Measurements from ENCODE around the gene CLK1.
"Not testable (repeated sequence)": the region's sequence is repeated elsewhere in the genome, so short reads cannot be mapped to it uniquely, and the experiment has no call there.

Gene CLK1

DNA sequence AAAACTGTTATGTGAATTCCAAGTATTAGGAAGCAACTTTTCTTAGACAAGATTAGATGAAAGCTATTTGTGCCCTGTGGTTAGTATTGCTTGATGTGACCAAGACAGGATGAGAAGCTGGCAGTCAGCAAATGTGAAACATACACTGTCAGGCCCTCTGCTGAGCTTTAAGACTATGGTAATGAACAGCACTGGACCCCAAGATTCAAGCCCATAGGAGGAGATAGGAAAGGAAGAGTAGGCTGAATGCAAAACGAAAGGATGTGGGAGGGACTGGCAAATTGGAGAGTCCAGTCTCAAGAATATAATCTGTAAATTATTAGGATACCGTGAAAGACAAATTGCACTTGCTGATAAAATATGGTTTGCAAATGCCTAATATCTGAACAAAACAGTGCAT lies 36.4 kb downstream of the CLK1 start:
- H3K27ac ChIP-seq (ENCODE audit: low read depth, low read length), result no peak overlapping the region
- TF ChIP-seq CTCF (IDR thresholded peaks at IDR 0.05; ENCODE audit: insufficient read depth, low read length, poor library complexity, severe bottlenecking) (no peak), EZH2phosphoT487 (conservative IDR thresholded peaks at IDR 0.05; ENCODE audit: low read length) (no peak)
- peaks cover 16% of the 10 kb centered on the region; the same call in 1 of the 2 replicates for H3F3A ChIP-seq (ENCODE audit: insufficient read depth)
- no peak overlapping the region for H3K4me2 ChIP-seq (ENCODE audit: low read depth, low read length, poor library complexity, severe bottlenecking)
- H4K20me1 ChIP-seq (ENCODE audit: low read depth, low read length), result no peaks in the 10 kb centered on the region
- H3K9me3 ChIP-seq (ENCODE audit: insufficient read depth, low read length), result no peaks in the 10 kb centered on the region
- no peak overlapping the region for H3K4me3 ChIP-seq (ENCODE audit: insufficient read depth, low read length, poor library complexity, severe bottlenecking)
- H3K9me2 ChIP-seq (replicated peaks; ENCODE audit: insufficient read depth, low read length), result no peaks in the 10 kb centered on the region
- H2AFZ ChIP-seq (ENCODE audit: low read depth, low read length, severe bottlenecking), result no peak overlapping the region
- no peaks in the 10 kb centered on the region for H3K27me3 ChIP-seq (ENCODE audit: low read length)
- no peaks in the 10 kb centered on the region for H3K79me2 ChIP-seq (ENCODE audit: insufficient read depth, low read length)
- peaks cover 5% of the 10 kb centered on the region; the same call in 1 of the 2 replicates for H3K36me3 ChIP-seq (ENCODE audit: low read length)
- no peak overlapping the region for H3K9ac ChIP-seq (ENCODE audit: low read length)

DNA sequence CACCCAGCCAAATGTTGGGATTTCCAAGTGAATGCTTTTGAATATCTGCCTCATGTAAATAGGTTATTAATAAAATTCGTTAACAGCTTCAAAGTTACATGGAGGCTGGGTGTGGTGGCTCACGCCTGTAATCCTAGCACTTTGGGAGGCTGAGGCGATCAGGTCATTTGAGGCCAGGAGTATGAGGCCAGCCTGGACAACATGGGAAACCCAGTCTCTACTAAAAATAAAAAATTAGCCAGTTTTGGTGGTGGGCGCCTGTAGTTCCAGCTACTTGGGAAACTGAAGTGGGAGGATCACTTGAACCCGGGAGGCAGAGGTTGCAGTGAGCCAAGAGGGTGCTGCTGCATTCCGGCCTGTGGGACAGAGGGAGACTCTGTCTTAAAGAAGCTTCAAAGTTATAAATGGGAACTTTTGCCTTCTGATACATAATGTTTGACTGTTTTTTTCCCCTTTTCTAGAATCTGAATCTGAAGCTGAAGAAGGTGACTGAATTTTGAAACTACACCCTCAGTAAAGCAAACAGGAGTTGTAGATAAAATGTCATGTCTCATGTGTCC lies 42.7 kb downstream of the CLK1 start:
- Histone ChIP-seq H2AFZ (ENCODE audit: low read depth, low read length, severe bottlenecking) (no peak overlapping the region), H3K27me3 (ENCODE audit: low read length) (no peaks in the 10 kb centered on the region), H3F3A (ENCODE audit: insufficient read depth) (peaks cover 8% of the 10 kb centered on the region; the same call in 1 of the 2 replicates), H3K4me3 (ENCODE audit: insufficient read depth, low read length, poor library complexity, severe bottlenecking) (no peak overlapping the region), H3K79me2 (ENCODE audit: insufficient read depth, low read length) (peaks cover 2% of the 10 kb centered on the region; the same call in 1 of the 2 replicates), H3K36me3 (ENCODE audit: low read length) (peaks cover 52% of the 10 kb centered on the region), H3K4me2 (ENCODE audit: low read depth, low read length, poor library complexity, severe bottlenecking) (no peak overlapping the region), H3K9me3 (ENCODE audit: insufficient read depth, low read length) (no peaks in the 10 kb centered on the region), H3K27ac (ENCODE audit: low read depth, low read length) (no peak overlapping the region), H4K20me1 (ENCODE audit: low read depth, low read length) (no peaks in the 10 kb centered on the region), H3K9me2 (replicated peaks; ENCODE audit: insufficient read depth, low read length) (no peaks in the 10 kb centered on the region), H3K9ac (ENCODE audit: low read length) (no peak overlapping the region)
- no peak for TF ChIP-seq CTCF (IDR thresholded peaks at IDR 0.05; ENCODE audit: insufficient read depth, low read length, poor library complexity, severe bottlenecking)
- no peak for TF ChIP-seq EZH2phosphoT487 (conservative IDR thresholded peaks at IDR 0.05; ENCODE audit: low read length)

GRCh38 chr2:200820573-200821234 lies 43.8 kb downstream of the CLK1 start:
- Histone ChIP-seq H3K9me3 (ENCODE audit: insufficient read depth, low read length) (no peaks in the 10 kb centered on the region), H3K4me3 (ENCODE audit: insufficient read depth, low read length, poor library complexity, severe bottlenecking) (no peak overlapping the region), H2AFZ (ENCODE audit: low read depth, low read length, severe bottlenecking) (no peak overlapping the region), H3K27ac (ENCODE audit: low read depth, low read length) (no peak overlapping the region), H3K36me3 (ENCODE audit: low read length) (peaks cover 61% of the 10 kb centered on the region), H3K4me2 (ENCODE audit: low read depth, low read length, poor library complexity, severe bottlenecking) (no peak overlapping the region), H3K9me2 (replicated peaks; ENCODE audit: insufficient read depth, low read length) (no peaks in the 10 kb centered on the region), H4K20me1 (ENCODE audit: low read depth, low read length) (no peaks in the 10 kb centered on the region), H3F3A (ENCODE audit: insufficient read depth) (peaks cover 8% of the 10 kb centered on the region; the same call in 1 of the 2 replicates), H3K9ac (ENCODE audit: low read length) (no peak overlapping the region), H3K79me2 (ENCODE audit: insufficient read depth, low read length) (peaks cover 4% of the 10 kb centered on the region; the same call in 1 of the 2 replicates), H3K27me3 (ENCODE audit: low read length) (no peaks in the 10 kb centered on the region)
- no peak for TF ChIP-seq CTCF (IDR thresholded peaks at IDR 0.05; ENCODE audit: insufficient read depth, low read length, poor library complexity, severe bottlenecking)
- no peak for TF ChIP-seq EZH2phosphoT487 (conservative IDR thresholded peaks at IDR 0.05; ENCODE audit: low read length)

DNA sequence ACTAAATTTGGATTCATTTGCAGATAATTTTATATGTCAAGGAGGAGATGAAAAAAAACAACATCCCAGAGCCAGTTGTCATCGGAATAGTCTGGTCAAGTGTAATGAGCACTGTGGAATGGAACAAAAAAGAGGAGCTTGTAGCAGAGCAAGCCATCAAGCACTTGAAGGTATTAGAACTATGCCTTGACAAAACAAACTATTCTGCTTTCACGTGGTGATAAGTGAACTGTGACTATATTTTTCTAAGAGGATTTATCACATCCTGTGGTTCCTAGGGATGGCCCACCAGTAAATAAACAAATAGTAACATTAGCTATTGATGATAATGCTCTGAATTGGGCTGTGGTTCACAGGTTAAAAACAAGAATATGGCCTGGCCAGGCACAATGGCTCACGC lies 45.7 kb downstream of the CLK1 start:
- not testable (repeated sequence) for H3F3A ChIP-seq (ENCODE audit: insufficient read depth); H3K4me3 ChIP-seq (ENCODE audit: insufficient read depth, low read length, poor library complexity, severe bottlenecking); H3K9me2 ChIP-seq (replicated peaks; ENCODE audit: insufficient read depth, low read length); H3K9ac ChIP-seq (ENCODE audit: low read length); H2AFZ ChIP-seq (ENCODE audit: low read depth, low read length, severe bottlenecking); H3K4me2 ChIP-seq (ENCODE audit: low read depth, low read length, poor library complexity, severe bottlenecking); H3K9me3 ChIP-seq (ENCODE audit: insufficient read depth, low read length); H4K20me1 ChIP-seq (ENCODE audit: low read depth, low read length); H3K27ac ChIP-seq (ENCODE audit: low read depth, low read length); H3K27me3 ChIP-seq (ENCODE audit: low read length)
- H3K36me3 ChIP-seq (ENCODE audit: low read length), result peaks cover 76% of the 10 kb centered on the region
- peaks cover 18% of the 10 kb centered on the region for H3K79me2 ChIP-seq (ENCODE audit: insufficient read depth, low read length)
